ENCODE measurements around the gene C1RL. TPM values are rescaled to one million over a fixed set of nuclear protein-coding genes. Genes with fewer than 3 reads are reported as not detected.

Gene C1RL
- polyA plus RNA-seq, 2 of the 4 experiments (the other 2 are of a cell fraction), result 25.2 to 30.4 TPM

GRCh38 chr12:7092229-7092985 lies 16.6 kb downstream of the C1RL start, which contains the start of gene C1R (continued):
- TF ChIP-seq SMC3 (IDR thresholded peaks at IDR 0.05) (peak; percentile 93), POLR2A (IDR thresholded peaks at IDR 0.05; ENCODE audit: low read length) (no peak)

GRCh38 chr12:7091660-7092228 lies 17.3 kb downstream of the C1RL start:
- H3K9me3 ChIP-seq, result no peaks in the 10 kb centered on the region
- TF ChIP-seq, protein P1, sequence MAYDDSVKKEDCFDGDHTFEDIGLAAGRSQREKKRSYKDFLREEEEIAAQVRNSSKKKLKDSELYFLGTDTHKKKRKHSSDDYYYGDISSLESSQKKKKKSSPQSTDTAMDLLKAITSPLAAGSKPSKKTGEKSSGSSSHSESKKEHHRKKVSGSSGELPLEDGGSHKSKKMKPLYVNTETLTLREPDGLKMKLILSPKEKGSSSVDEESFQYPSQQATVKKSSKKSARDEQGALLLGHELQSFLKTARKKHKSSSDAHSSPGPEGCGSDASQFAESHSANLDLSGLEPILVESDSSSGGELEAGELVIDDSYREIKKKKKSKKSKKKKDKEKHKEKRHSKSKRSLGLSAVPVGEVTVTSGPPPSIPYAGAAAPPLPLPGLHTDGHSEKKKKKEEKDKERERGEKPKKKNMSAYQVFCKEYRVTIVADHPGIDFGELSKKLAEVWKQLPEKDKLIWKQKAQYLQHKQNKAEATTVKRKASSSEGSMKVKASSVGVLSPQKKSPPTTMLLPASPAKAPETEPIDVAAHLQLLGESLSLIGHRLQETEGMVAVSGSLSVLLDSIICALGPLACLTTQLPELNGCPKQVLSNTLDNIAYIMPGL (CRISPR knock-in tag; IDR thresholded peaks at IDR 0.05; ENCODE audit: borderline replicate concordance), result no peak
- peak; percentile 12; the same call in 1 of the 2 replicates for TF ChIP-seq POLR2A (IDR thresholded peaks at IDR 0.05; ENCODE audit: low read length)
- WGBS (ENCODE audit: missing lambda C conversion rate), result 55% methylated on average over 10 of the region's 10 CpGs
- peak overlapping the region; percentile 85 to 91 for H3K27ac ChIP-seq
- FAIRE-seq (no peak), ATAC-seq (peak; percentile 8 to 52; a peak in 4 of 6 replicates), DNase-seq (ENCODE audit: low read depth in 1 of 2, low spot score in 1 of 2) (no peak)
- ChIA-PET CTCF (interaction anchor here (0.5 to 13.4 kb wide), 18 partner anchors 10 to 147 kb away, joined by 3 to 197 read pairs (median 5); partner anchors contain the start of genes C12orf57, C1RL, C1S and LPCAT3), POLR2A (interaction anchor here (0.6 to 3.6 kb wide), 3 partner anchors 12 to 31 kb away, joined by 4 to 19 read pairs (median 5); partner anchors contain the start of gene C1S)
- H3K4me3 ChIP-seq, result peak overlapping the region; percentile 37
- H3K4me2 ChIP-seq, result peak overlapping the region; percentile 79
- H3K4me1 ChIP-seq, result peaks cover 20% of the 10 kb centered on the region; the same call in 2 of the 3 replicates

DNA sequence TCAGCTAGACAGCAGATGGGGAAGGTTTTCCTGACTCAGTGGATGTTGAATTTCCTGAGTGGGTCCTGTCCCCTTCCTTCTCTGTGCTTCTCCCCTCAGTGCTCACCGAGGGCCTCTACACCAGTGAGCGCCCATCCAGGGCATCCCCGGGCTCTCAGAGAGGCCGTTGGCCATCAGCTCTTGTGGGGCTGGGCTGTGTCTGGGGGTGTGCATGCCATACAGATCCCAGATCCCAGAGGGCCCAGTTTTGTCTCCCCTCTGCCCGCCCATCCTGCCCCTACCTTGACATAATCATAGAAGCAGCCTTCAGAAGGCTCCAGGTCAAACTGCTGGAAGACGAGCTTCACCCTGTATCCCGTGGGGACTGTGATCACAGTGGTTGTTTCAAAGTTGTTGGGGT lies 17.8 kb downstream of the C1RL start:
- FAIRE-seq, result no peak
- TF ChIP-seq FOXS1 (CRISPR knock-in tag; IDR thresholded peaks at IDR 0.05) (no peak), MYC (IDR thresholded peaks at IDR 0.05; ENCODE audit: borderline replicate concordance, low read length) (no peak), HEYL (CRISPR knock-in tag; IDR thresholded peaks at IDR 0.05) (no peak), CHD4 (IDR thresholded peaks at IDR 0.05; ENCODE audit: borderline replicate concordance) (no peak)
- Histone ChIP-seq H3K4me1 (peaks cover 20% of the 10 kb centered on the region; the same call in 2 of the 3 replicates), H3K4me3 (no peak overlapping the region), H3K9me3 (no peaks in the 10 kb centered on the region), H3K27ac (peak overlapping the region; percentile 85 to 91), H3K4me2 (peak overlapping the region; percentile 79)
- ChIA-PET CTCF (interaction anchor here (0.5 to 13.4 kb wide), 16 partner anchors 9 to 147 kb away, joined by 3 to 197 read pairs (median 5); partner anchors contain the start of genes C12orf57, C1RL, C1S and LPCAT3), POLR2A (interaction anchor here (1.5 to 3.6 kb wide), 2 partner anchors 11 to 30 kb away, joined by 5 to 19 read pairs; partner anchors contain the start of gene C1S)
- WGBS (ENCODE audit: missing lambda C conversion rate), result 87% methylated on average over 7 of the region's 7 CpGs
- ATAC-seq, result no peak
- DNase-seq (ENCODE audit: low read depth in 1 of 2, low spot score in 1 of 2), result no peak

GRCh38 chr12:7090222-7090998 lies 18.6 kb downstream of the C1RL start:
- Histone ChIP-seq H3K27ac (peak overlapping the region; percentile 30 to 91; a peak in 4 of 6 replicates), H3K4me3 (no peak overlapping the region), H3K4me2 (no peak overlapping the region), H3K9me3 (no peaks in the 10 kb centered on the region), H3K4me1 (peaks cover 17% of the 10 kb centered on the region; the same call in 2 of the 3 replicates)
- no peak for DNase-seq (ENCODE audit: low read depth in 1 of 2, low spot score in 1 of 2)
- POLR2A ChIA-PET, result interaction anchor here (1.5 to 3.6 kb wide), 3 partner anchors 10 to 30 kb away, joined by 5 to 19 read pairs (median 9); partner anchors contain the start of gene C1S
- CTCF ChIA-PET, result interaction anchor here (0.8 to 13.4 kb wide), 15 partner anchors 8 to 218 kb away, joined by 3 to 197 read pairs (median 4); partner anchors contain the start of genes C12orf57, C1RL, C1S and LPCAT3
- 90% methylated on average over 16 of the region's 16 CpGs for WGBS (ENCODE audit: missing lambda C conversion rate)
- FAIRE-seq, result no peak
- TF ChIP-seq HOXB5 (CRISPR knock-in tag; IDR thresholded peaks at IDR 0.05), result no peak
- no peak for TF ChIP-seq EP300 (IDR thresholded peaks at IDR 0.05)
- TF ChIP-seq ZSCAN20 (CRISPR knock-in tag; IDR thresholded peaks at IDR 0.05), result no peak
- TF ChIP-seq RARB (CRISPR knock-in tag; IDR thresholded peaks at IDR 0.05), result no peak
- no peak for TF ChIP-seq BHLHE40 (IDR thresholded peaks at IDR 0.05; ENCODE audit: low read depth, low read length)
- no peak for TF ChIP-seq ZFP36 (IDR thresholded peaks at IDR 0.05; ENCODE audit: borderline replicate concordance, partially characterized antibody)
- TF ChIP-seq RCOR1 (IDR thresholded peaks at IDR 0.05; ENCODE audit: low read depth, low read length), result no peak
- TF ChIP-seq POLR2A (IDR thresholded peaks at IDR 0.05; ENCODE audit: low read length), result no peak
- TF ChIP-seq USF2 (IDR thresholded peaks at IDR 0.05), result no peak
- no peak for TF ChIP-seq RFX5 (IDR thresholded peaks at IDR 0.05)
- no peak for TF ChIP-seq MAX (IDR thresholded peaks at IDR 0.05)
- no peak for TF ChIP-seq CEBPB (IDR thresholded peaks at IDR 0.05)
- TF ChIP-seq NPAS2 (CRISPR knock-in tag; IDR thresholded peaks at IDR 0.05; ENCODE audit: borderline replicate concordance), result no peak
- no peak for TF ChIP-seq HEYL (CRISPR knock-in tag; IDR thresholded peaks at IDR 0.05)
- ATAC-seq, result no peak
